A673 (cell line): ENCODE measurements around the gene RAB3A. TPM values are rescaled to one million over a fixed set of nuclear protein-coding genes. Genes with fewer than 3 reads are reported as not detected.
A peak's percentile ranks its signal among the peaks of the same experiment; 100 is the strongest.

Experiments used
- BruUV-seq: library from RNA; stranded (reverse); fragments of 400-500 nt; replicated peaks from 2 replicates; lab custom pipeline; 2021; lab: Mats Ljungman, UMichigan
- CTCF ChIA-PET: fragments of 300-600 bp; sonication (Branson Sonifier 250); formaldehyde crosslinking; loops from one replicate; lab custom pipeline; 2022; ENCODE audit warnings: antibody characterized with exemption; lab: Charles Lee
- POLR2A ChIA-PET: fragments of 300-600 bp; sonication (Branson Sonifier 250); formaldehyde crosslinking; loops from one replicate; lab custom pipeline; 2022; ENCODE audit warnings: antibody characterized with exemption; ENCODE audit not compliant: low non-redundant PET; lab: Charles Lee
- DNase-seq: peaks from one replicate; pipeline ENCODE4 v3.0.0-alpha.2; 2015; ENCODE audit warnings: low spot score
- H3K27ac ChIP-seq: fragments of 200-600 bp; sonication (generic); 2 replicates; pipeline ENCODE4 v1.5.1; 2016; ENCODE audit warnings: mixed run types, low read depth, mild to moderate bottlenecking, mixed read lengths, antibody characterized with exemption, low read length; ENCODE audit not compliant: poor library complexity, severe bottlenecking
- H3K27me3 ChIP-seq: fragments of 200-600 bp; sonication (generic); replicated peaks from 2 replicates; pipeline ENCODE4 v1.6.1; 2017; ENCODE audit warnings: mixed run types, low read depth, mild to moderate bottlenecking, mixed read lengths, antibody characterized with exemption, low read length; ENCODE audit not compliant: insufficient read depth, poor library complexity
- H3K36me3 ChIP-seq: fragments of 200-600 bp; sonication (generic); 2 replicates; pipeline ENCODE4 v1.6.1; 2016; ENCODE audit warnings: mixed run types, mild to moderate bottlenecking, mixed read lengths, antibody characterized with exemption, low read length; ENCODE audit not compliant: insufficient read depth, poor library complexity, severe bottlenecking
- H3K4me1 ChIP-seq: fragments of 200-600 bp; sonication (generic); 2 replicates; pipeline ENCODE4 v1.6.1; 2017; ENCODE audit warnings: mixed run types, mild to moderate bottlenecking, mixed read lengths, antibody characterized with exemption, low read length; ENCODE audit not compliant: insufficient read depth, poor library complexity, severe bottlenecking
- H3K4me3 ChIP-seq: fragments of 200-600 bp; sonication (generic); 2 replicates; pipeline ENCODE4 v1.5.1; 2016; ENCODE audit warnings: low read depth, mixed run types, mild to moderate bottlenecking, mixed read lengths, low read length; ENCODE audit not compliant: poor library complexity, severe bottlenecking
- H3K9me3 ChIP-seq: fragments of 200-600 bp; sonication (generic); 2 replicates; pipeline ENCODE4 v1.6.1; 2016; ENCODE audit warnings: mixed run types, low read depth, mild to moderate bottlenecking, mixed read lengths, antibody characterized with exemption, low read length; ENCODE audit not compliant: poor library complexity, severe bottlenecking
- CTCF ChIP-seq: fragments of 300-800, 200-600 bp; sonication (generic); conservative IDR thresholded peaks from 2 replicates; pipeline ENCODE4 v1.5.1; 2017; ENCODE audit warnings: low read depth, mild to moderate bottlenecking, antibody characterized with exemption, low read length, moderate library complexity, mixed read lengths
- EZH2 ChIP-seq: fragments of 200-600 bp; sonication (generic); IDR thresholded peaks from 2 replicates; pipeline ENCODE4 v1.6.1; 2017; ENCODE audit warnings: borderline replicate concordance, low read depth, mild to moderate bottlenecking, mixed read lengths, antibody characterized with exemption, low read length; ENCODE audit not compliant: poor library complexity, severe bottlenecking
- intact Hi-C: fragments of 100-400 bp; cut with micrococcal nuclease; formaldehyde crosslinking; loops from one replicate; pipeline ENCODE4 v1.10.0; 2022; ENCODE audit not compliant: unreplicated experiment
- total RNA-seq: library from RNA; stranded (reverse); gene quantifications from 2 replicates; pipeline ENCODE4 v1.2.3, GENCODE V29; 2021

RAB3A gene
- total RNA-seq, 1 experiment from 2014 or later: 2.9 TPM

GRCh38 chr19:18174983-18175382 is 28.9 kb downstream of the RAB3A start:
- Histone ChIP-seq H3K4me3 (no peak overlapping the region), H3K27ac (no peak overlapping the region), H3K9me3 (no peaks in the 10 kb centered on the region), H3K27me3 (no peaks in the 10 kb centered on the region), H3K4me1 (no peaks in the 10 kb centered on the region), H3K36me3 (no peaks in the 10 kb centered on the region)
- TF ChIP-seq EZH2: no peak
- no peak for TF ChIP-seq CTCF
- ChIA-PET POLR2A (no interaction called here), CTCF (no interaction called here)
- BruUV-seq: no TSS peak
- DNase-seq: no peak
- intact Hi-C loops: no loop called here

DNA sequence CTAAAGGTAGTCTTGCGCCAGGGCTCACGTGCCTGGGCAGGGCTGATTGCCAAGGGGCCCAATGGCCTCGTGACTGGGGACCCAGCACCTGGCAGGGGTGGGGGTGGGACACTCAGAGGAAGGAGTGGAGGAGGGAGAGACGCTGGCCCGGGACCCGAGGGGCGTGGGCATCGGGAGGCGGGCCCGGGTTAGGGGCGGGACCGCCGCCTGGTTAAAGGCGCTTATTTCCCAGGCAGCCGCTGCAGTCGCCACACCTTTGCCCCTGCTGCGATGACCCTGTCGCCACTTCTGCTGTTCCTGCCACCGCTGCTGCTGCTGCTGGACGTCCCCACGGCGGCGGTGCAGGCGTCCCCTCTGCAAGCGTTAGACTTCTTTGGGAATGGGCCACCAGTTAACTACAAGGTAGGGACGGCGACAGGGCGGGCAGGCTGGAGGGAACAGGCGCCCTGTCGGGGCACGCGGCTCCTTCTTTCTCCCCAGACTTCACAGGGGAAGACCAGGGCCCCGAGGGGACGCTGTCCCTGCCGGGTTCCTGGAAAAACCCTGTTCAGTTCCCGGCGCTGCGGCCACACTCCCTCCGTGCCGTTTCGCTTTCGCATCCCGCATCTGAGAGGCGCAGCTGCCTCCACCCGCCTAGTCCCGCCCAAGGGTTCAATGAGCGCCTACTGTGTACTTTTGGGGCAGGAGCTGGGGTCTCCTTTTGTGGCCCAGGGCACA is 30.1 kb downstream of the RAB3A start, which contains the start of gene IFI30:
IFI30 (plus strand) TSS at position 242 of the 717 bp plus-strand sequence; CDS start at position 271, 29 bp downstream.
- Histone ChIP-seq H3K4me3 (peak within 1 kb of the TSS; percentile 53), H3K27ac (no peak within 1 kb of the TSS), H3K4me1 (no peaks in the 10 kb centered on the region), H3K9me3 (no peaks in the 10 kb centered on the region), H3K27me3 (no peaks in the 10 kb centered on the region), H3K36me3 (no peaks in the 10 kb centered on the region)
- intact Hi-C loops: no loop called here
- peak; percentile 48 for DNase-seq
- ChIA-PET POLR2A (no interaction called here), CTCF (no interaction called here)
- BruUV-seq: no TSS peak
- TF ChIP-seq CTCF (no peak), EZH2 (no peak)

- no peaks in the 10 kb centered on the region for H3K27me3 ChIP-seq
These were observed 30.7 kb downstream of the RAB3A start for GRCh38 chr19:18173054-18173571.

More at GRCh38 chr19:18173054-18173571, 30.7 kb downstream of the RAB3A start:
- peak overlapping the region; percentile 53 for H3K4me3 ChIP-seq
- H3K4me1 ChIP-seq: no peaks in the 10 kb centered on the region
- H3K9me3 ChIP-seq: no peaks in the 10 kb centered on the region
- ChIA-PET POLR2A (no interaction called here), CTCF (no interaction called here)
- no peaks in the 10 kb centered on the region for H3K36me3 ChIP-seq
- no peak for DNase-seq
- no peak overlapping the region for H3K27ac ChIP-seq
- intact Hi-C loops: no loop called here
- no peak for TF ChIP-seq CTCF
- no peak for TF ChIP-seq EZH2
- BruUV-seq: no TSS peak
